Caki2 (cell line): ENCODE results near the gene PRICKLE1. TPM values are rescaled to one million over a fixed set of nuclear protein-coding genes. Genes with fewer than 3 reads are reported as not detected.
A peak's percentile ranks its signal among the peaks of the same experiment; 100 is the strongest.

ENCODE experiments used
- DNase-seq: peaks from one replicate; pipeline ENCODE4 v3.0.0-alpha.2; 2015; ENCODE audit warnings: low read depth
- in situ Hi-C: cut with HindIII; loops from 2 replicates; pipeline ENCODE4 v1.10.0; 2016; ENCODE audit warnings: low sequenced_read_pairs, low pct_unique_long_range_greater_than_20kb, mixed read lengths
- total RNA-seq: library from RNA; depleted of rRNA; stranded (reverse); fragments of >200 nt; shearing (Covaris generic); gene quantifications from 2 replicates; pipeline ENCODE4 v1.2.3, GENCODE V29; 2014; ENCODE audit warnings: low replicate concordance

PRICKLE1 gene
- total RNA-seq, 1 experiment from 2014 or later, result 10.7 TPM

DNA sequence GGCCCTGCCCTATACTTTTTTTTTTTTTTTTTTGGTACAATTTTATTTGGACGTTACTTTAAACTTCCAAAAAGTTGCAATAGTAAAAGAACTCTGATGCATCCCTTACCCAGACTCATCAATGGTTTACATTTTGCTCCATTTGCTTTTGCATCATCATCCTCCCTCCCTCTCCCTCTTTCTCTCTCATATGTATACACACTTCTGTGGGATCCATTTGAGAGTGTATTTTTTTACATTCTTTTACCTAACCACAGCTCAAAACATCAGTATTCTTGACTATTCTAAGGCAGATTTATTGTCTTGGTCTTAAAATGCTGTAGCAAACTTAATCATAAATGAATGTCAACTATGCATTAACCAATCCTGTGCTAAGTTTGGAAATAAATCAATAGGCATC, 111.6 kb downstream of the PRICKLE1 start:
- in situ Hi-C loops, result no loop called here
- no peak for DNase-seq

DNA sequence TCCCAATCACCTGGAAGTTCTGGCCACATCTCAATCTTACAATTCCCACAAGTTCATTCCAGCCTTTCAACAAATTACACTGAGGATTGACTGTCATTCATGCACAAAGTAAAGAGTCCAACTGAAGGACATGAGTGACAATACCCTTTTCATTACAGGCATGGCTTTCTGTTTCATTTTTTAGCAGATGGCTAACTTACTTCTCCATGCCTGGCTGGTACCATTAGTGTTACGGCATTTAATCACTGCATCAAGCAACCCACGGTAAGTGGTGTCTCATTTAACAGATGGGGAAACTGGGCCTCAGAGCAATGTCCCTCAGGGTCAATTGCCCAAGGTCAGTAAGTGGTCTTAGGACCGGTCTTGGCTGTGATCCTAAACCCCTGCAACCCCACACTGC, 114.4 kb downstream of the PRICKLE1 start:
- in situ Hi-C loops, result no loop called here
- DNase-seq, result peak; percentile 49

DNA sequence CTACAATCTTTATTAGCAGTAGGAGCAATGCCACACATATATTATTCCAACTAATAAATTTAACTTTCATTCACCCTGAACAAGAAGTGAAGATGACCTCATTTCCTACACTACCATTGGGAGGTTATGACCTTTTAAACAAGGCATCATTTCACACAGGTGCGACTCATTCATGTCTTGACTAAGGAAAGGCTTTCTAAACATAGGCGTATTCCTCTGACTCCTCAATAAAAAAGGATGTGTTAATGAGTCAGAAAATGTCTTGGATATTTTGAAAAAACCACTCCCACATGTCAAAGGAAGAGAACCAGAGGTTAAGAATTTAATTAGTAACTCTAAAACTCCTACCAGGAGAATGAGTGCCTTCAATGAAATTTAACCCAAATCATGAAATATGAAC, 115.2 kb downstream of the PRICKLE1 start:
- peak; percentile 90 for DNase-seq
- in situ Hi-C loops, result no loop called here

DNA sequence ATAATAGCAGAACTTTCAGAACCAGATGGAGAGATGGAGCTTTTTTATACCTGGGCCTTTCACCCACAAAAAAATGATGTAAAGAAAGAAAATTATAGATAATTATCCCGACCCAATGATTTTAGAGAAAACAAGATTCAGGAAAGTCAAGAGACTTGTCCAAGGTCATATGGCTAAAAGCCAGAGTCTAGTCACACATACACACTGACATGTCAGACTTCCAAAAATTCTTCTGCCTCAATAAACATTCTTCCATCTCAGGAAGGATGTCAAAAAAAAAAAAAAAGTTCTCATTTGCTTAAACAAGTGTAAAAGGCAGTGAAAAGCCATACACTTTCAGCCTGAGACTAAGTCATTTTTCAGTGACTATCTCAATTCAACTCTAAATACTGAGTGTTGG, 116.0 kb downstream of the PRICKLE1 start:
- DNase-seq, result peak; percentile 40
- in situ Hi-C loops, result no loop called here

DNA sequence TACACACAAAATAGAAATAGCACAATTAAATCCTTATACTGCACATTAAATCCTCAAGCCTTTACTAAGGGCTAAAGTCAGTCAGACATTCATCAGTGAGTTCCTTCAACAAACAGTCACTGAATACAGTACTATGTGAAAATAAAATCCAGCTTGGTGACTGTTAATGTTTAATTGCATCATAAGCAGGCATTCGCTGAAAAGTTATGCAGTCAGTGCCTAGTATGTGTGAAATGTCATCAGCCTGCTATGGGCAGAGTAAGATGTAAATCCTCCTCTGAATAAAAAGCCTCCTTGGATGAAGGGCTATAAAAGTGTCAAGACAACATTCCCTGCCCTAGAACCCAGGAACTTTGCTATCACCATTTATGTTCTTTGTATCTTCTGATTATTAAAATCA, 116.4 kb downstream of the PRICKLE1 start:
- in situ Hi-C loops, result no loop called here
- DNase-seq, result peak; percentile 76

DNA sequence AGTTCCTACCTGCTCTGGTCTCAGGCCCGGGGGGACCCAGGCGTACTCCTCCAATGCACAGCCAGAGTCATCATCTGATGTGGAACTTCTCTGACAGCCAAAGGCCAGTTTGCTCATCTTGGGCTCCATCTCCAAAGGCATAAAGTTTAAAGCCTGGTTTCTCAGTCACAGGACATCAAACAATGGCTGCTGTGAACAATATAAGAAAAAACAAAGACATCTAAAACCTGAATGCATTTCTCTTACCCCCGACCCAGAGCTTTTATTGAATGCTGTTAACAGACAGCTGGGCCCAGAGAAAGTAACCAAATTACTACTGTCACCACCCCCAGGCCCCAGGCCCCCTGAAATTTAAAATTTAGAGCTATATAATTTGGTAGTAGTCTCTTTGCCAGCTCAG, 117.2 kb downstream of the PRICKLE1 start:
- in situ Hi-C loops, result no loop called here
- no peak for DNase-seq

DNA sequence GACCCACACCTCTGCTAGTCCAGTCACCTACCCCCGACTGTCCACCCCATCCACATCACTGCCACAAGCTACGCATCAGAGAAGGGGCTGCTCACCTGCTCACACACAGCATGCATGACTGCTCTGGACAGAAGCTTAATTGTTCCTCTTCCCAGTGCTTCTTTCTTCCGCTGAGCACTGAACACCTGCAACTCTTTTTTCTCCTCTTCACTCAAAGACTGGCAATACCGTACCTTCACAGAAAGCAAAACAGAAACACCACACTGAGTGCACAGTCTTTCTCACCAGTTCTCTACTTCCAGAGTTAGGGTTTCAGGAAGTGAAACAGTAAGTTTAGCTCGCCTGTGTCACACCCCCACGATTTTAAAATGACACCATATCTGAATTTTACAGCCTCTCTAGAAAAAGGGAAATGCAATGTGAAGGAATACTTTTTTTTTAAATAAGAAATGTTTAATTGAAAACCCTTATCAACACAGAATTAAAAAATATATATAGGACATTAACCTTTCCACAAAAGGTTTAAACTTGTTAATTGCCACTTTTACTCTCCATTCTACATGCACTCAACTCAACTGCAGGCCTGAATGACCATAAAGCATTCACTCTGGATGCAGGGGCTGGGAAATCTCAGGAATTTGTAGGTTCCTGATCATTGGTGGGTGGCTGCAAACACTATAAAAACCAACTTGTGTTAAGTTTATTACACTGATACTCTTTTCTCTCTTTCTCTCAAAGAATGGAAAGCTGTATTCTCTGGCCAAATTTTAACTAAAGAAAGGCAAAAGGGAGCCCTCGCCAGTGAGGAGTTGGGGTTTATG, 120.0 kb downstream of the PRICKLE1 start:
- in situ Hi-C loops, result no loop called here
- no peak for DNase-seq

DNA sequence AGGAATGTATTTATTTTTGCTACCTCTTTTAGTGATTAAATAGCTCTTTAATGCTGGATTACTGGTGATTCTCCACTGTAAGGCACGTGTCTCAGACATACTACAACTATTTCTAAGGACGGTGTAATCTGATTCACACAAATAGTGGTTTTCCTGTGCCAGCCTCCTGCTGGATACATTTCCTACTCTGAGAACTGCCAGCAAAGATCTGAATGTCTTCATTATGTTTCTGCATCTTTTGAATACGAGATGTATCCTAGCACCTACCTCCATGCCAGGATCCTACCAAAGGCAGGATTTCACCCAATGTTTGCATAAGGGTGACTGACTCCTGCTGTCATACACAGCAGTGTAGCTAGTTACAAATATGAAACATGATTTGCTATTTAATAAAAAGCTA, 120.6 kb downstream of the PRICKLE1 start:
- DNase-seq, result no peak
- in situ Hi-C loops, result no loop called here

DNA sequence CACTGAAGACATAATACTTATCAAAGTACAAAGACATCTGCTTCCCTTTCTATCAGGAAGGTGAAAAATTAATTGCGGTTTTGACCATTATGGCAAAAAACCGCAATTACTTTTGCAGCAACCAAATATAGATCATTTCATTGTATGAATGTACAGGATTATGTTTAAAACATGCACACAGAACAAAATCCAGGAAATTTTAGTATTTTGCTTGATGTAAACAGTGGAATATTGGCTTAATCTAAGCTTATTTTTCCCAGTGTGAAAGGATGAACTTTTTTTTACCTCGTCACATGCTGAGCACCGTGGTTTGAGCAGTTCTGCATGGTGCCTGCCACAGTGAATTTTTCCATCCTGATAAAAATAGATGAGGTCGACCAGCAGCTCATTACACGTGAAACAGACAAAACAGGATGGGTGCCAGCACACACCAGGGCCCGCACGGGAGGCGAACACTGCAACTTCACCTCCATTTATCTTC, 121.2 kb downstream of the PRICKLE1 start:
- in situ Hi-C loops, result no loop called here
- no peak for DNase-seq

DNA sequence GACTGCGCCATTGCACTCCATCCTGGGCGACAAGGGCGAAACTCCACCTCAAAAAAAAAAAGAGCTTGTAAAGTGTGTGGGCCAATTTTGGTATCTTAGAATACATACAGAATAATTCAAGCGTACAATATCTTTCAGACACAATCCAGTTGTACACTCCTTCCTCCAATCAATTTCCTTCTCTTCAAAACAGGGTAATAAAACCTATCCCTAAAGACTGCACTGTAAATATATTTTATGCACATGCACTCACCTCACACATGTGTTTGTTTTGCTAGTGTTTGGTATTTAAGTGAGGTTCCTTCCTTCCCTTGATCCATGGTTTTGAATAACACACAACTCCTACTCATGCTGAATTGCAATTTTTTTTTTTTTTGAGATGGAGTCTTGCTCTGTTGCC, 125.9 kb downstream of the PRICKLE1 start:
- no peak for DNase-seq
- in situ Hi-C loops, result no loop called here

DNA sequence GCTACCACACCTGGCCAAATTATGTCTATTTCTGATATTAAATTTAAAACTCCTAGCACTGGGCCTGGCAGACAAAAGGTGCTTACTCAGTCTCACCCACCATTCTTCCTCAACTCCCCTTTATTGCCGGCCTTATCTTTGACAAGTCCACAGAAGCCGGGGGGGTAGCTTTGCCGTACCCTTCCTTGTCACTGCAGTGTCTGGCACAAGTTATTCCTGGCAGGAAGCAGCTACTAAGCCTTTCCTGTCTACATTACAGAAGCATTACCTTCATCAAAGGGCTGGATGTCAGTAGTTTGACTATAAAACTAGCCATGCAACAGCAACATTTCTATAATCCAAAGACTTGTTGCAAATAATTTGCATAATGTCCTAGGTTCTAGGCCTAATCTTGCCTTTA, 127.1 kb downstream of the PRICKLE1 start:
- no peak for DNase-seq
- in situ Hi-C loops, result no loop called here

DNA sequence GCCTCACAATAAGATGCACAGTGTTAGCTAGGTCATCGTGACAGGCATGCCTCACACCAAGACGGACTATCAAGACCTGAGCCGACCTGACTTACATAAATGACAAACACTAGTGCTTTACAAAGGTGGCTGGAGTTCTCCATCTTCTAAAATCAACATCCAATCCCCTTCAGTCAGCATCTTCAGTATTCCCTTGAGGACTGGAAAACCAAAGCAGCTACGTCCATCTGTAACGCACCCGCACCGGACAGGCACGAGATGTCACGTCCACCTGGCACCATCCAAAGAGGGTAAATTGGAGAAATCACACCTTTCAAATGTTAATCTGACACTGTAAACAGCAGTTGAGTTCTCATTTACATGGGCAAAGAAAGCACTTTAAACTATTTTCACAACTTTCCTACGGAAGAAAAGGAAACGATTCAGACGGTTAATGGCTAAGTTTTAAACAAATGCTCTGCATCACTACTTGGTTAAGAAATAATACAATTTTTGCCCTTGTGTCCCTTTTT, 130.2 kb downstream of the PRICKLE1 start:
- in situ Hi-C loops, result no loop called here
- no peak for DNase-seq

DNA sequence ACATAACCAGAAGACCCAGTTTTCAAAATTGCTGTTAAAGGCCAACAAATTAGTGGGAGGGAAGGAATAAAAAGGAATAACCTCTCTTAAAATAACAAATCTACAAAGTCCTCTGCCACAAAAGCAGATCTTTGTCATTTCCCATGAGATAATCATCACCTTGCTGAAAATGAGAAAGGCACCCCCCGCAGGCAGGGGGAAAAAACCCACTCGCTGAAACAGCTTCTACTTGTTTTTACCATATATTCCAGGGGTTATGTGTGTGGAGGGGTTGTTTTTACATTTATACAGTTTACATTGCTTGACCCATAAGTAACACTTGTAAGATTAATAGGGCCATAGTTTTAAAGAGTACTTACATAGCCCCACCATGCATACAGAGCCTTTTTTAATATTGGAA, 131.0 kb downstream of the PRICKLE1 start:
- no peak for DNase-seq
- in situ Hi-C loops, result no loop called here

DNA sequence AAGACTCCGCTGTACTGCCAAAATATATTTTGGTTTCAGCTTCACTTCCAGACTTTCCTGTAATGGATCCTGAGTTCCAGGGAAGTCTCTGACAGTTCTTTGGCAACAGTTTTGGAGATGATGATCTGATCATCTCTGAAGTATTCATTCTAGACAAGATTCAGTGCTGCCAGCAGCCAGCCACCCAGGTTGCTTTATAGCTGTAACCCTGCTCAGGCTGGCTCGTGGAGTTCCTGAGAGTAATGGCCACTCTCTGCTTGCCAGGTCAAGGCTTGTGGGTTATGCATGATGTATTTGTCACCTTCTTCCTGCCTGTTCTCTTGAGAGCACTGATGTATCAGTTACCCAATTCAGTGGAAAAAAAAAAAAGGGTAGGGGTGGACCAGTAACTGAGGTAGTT, 139.3 kb downstream of the PRICKLE1 start:
- peak; percentile 71 for DNase-seq
- in situ Hi-C loops, result no loop called here

DNA sequence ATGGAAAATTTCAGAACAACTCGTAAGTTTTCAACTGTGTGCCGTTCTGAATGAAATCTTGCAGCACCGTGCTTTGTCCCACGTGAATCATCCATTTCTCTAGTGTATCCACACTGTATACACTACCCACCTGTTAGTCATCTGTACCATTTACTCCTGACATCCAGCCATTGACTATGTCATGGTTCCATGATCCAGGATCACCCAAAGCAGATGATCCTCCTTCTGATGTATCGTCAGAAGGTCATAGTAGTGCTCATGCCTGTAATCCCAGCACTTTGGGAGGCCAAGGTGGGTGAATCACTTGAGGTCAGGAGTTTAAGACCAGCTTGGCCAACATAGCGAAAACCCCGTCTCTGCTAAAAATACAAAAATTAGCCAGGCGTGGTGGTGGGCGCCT, 140.7 kb downstream of the PRICKLE1 start:
- in situ Hi-C loops, result no loop called here
- peak; percentile 84 for DNase-seq

DNA sequence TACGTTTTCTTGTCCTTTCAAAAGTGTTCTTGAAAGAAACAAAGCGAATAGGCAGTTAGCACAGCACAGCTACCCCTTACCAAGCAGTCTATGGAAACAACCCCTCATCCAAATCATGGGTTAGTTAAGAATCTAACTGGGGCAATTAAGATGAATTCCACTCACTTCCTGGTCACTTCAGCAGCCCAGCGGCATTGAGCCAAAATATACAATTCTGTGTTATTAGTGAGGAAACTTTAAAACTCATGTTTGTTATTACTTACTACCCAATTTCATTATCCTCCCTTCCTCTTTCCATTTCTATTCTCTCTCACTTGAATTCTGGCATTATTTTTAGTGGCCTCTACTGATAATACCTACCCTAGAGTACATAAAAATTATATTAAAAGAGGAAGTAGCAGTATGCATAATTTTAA, 142.2 kb downstream of the PRICKLE1 start:
- in situ Hi-C loops, result no loop called here
- peak; percentile 80 for DNase-seq

DNA sequence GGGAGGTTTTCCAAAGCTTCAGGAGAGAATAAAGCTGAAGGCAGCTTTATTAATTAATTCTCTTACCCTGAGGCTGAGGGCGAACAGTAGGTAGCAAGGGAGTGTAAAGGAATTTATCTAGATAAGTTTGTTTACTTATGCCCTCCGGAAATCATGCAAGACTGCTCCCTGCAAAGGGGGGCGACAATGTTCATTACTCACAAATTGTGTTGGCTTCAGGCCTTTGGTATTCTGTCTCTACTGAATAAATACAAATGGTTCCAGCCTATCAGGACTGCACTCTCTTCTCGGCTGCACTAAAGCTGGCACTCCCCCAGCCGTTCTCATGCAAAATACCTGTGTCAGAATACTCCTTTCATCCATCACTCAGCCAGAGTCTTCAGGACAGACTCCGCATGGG, 142.8 kb downstream of the PRICKLE1 start:
- peak; percentile 92 for DNase-seq
- in situ Hi-C loops, result no loop called here

DNA sequence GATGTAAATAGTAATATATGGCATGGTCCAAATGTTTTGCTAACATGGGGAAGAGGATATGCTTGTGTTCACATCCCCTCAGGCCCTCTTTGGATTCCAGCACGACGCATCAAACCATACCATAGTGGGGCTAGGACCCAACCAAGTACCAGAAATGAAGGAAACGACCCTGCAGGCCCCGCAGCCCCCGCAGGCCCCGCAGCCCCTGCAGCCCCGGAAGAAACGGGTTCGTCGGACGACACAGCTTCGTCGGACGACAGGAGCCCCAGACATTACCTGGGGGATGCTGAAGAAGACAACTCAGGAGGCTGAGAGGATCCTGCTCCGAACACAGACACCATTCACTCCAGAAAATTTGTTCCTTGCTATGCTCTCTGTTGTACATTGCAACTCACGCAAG, 143.7 kb downstream of the PRICKLE1 start:
- in situ Hi-C loops, result no loop called here
- DNase-seq, result no peak

DNA sequence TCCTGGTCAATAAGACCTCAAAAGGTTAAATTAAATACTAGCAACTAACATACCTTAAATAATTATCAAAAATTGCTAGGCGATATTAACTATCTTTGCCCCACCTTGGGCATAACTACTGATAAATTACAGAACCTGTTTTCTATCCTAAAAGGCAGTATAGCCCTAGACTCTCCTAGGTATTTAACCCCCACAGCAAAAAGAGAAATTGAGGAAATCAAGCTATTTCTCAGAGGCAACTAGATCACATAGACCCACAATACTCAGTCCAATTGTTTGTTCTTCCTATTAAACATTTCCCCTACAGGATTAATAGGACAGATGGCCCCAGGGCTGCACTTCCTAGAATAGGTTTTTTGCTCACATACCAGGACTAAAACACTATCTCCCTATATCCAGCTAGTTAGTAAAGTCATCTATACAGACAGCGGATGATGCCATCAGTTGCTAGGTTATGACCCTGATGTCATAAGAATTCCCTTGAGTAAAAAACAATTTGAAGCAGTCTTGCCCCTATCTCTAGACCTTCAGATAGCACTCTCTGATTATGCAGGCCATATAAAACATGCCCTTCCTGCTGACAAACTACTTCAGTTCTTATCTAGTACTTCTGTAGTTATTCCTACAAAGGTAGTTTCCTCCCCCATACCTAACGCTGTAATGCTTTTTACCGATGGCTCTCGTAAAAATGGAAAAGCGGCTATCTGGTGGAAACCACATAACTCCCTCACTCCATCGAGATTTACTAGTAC, 145.2 kb downstream of the PRICKLE1 start:
- in situ Hi-C loops, result no loop called here
- no peak for DNase-seq
